Measurements from ENCODE around the gene GPSM1.

DNA sequence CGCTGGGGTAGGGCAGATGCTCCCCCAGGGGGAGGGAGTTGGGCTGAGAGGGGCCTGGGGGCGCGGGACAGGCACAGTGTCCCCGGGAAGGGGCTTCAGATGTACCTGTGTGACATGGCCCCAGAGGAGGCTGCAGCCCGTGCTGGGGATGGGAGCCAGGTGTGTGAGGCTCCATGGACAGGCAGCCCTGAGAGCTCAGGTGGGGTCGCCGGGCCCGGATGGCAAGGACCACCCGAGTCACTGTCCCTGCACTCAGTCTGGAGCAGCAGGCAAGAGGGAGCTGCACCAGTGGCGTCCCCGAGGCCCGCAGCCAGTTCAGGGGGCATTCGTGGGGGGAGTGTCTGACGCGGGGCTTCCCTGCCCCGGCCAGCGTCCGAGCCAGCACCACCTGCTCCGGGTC lies 42.4 kb upstream of the GPSM1 start:
- TF ChIP-seq EZH2phosphoT487 (IDR thresholded peaks at IDR 0.05; ENCODE audit: low read depth), result no peak
- TF ChIP-seq, protein P1, sequence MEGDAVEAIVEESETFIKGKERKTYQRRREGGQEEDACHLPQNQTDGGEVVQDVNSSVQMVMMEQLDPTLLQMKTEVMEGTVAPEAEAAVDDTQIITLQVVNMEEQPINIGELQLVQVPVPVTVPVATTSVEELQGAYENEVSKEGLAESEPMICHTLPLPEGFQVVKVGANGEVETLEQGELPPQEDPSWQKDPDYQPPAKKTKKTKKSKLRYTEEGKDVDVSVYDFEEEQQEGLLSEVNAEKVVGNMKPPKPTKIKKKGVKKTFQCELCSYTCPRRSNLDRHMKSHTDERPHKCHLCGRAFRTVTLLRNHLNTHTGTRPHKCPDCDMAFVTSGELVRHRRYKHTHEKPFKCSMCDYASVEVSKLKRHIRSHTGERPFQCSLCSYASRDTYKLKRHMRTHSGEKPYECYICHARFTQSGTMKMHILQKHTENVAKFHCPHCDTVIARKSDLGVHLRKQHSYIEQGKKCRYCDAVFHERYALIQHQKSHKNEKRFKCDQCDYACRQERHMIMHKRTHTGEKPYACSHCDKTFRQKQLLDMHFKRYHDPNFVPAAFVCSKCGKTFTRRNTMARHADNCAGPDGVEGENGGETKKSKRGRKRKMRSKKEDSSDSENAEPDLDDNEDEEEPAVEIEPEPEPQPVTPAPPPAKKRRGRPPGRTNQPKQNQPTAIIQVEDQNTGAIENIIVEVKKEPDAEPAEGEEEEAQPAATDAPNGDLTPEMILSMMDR (IDR thresholded peaks at IDR 0.05; ENCODE audit: low read depth, low read length), result no peak
